HL-60 (cell line): ENCODE data around the gene IL18BP.

ENCODE experiments used
- DNase-seq, 2 experiments: peaks; one replicate each; pipeline ENCODE4 v3.0.0-alpha.2; 2010 to 2020; ENCODE audit warnings: low read depth in 1 of 2, low spot score in 1 of 2
- H3K27ac ChIP-seq: fragments of 250-450 bp; sonication (Bioruptor Pico); replicated peaks from 2 replicates; pipeline ENCODE4 v1.5.1; 2020; ENCODE audit warnings: mild to moderate bottlenecking, moderate library complexity
- H3K27me3 ChIP-seq: fragments of 250-450 bp; sonication (Bioruptor Pico); 2 replicates; pipeline ENCODE4 v1.5.1; 2021; ENCODE audit warnings: mild to moderate bottlenecking, moderate library complexity; ENCODE audit not compliant: insufficient read depth, poor library complexity, severe bottlenecking
- H3K4me3 ChIP-seq: replicated peaks from 2 replicates; pipeline ENCODE4 v1.5.1; 2011; ENCODE audit warnings: mild to moderate bottlenecking, control low read depth, low read length; ENCODE audit not compliant: insufficient read depth
- GABPA ChIP-seq: IDR thresholded peaks from 2 replicates; pipeline ENCODE4 v1.6.1; 2012; ENCODE audit warnings: low read depth
- POLR2AphosphoS5 ChIP-seq: IDR thresholded peaks from 2 replicates; pipeline ENCODE4 v1.6.1; 2012; ENCODE audit warnings: low read depth
- SPI1 ChIP-seq: IDR thresholded peaks from 2 replicates; pipeline ENCODE4 v1.6.1; 2012; ENCODE audit warnings: low read depth, mild to moderate bottlenecking, borderline replicate concordance
- TF ChIP-seq, protein P1 (sequence below): IDR thresholded peaks from one replicate; pipeline ENCODE4 v1.5.1; 2011; ENCODE audit warnings: low read length, control low read depth, inconsistent platforms; ENCODE audit not compliant: insufficient read depth
- TF ChIP-seq, protein P2 (sequence below): IDR thresholded peaks from 2 replicates; pipeline ENCODE4 v1.6.1; 2012; ENCODE audit warnings: low read depth; ENCODE audit not compliant: insufficient replicate concordance

The IL18BP gene

DNA sequence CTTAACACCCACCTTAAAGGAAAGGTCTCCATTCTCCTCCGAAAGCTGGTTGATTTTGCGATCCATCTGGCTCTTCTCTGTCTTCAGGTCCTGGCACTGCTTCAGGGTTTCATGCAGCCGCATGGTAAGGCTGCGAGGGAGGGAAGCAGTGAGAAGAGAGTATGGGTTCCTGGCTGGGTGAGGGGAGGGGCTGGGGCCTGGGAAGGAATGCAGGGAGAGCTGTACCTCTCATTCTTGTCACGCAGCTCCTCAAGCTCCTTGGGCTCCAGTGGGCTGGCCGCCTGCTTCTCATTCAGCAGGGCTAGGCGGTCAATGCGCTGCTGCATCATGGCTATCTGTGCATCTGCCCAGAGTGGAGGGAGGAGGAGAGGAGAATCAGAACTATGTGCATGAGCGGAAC lies 19.5 kb downstream of the IL18BP start:
- H3K27me3 ChIP-seq, result no peaks in the 10 kb centered on the region
- no peak overlapping the region for H3K27ac ChIP-seq
- DNase-seq, result no peak
- TF ChIP-seq, protein P1, sequence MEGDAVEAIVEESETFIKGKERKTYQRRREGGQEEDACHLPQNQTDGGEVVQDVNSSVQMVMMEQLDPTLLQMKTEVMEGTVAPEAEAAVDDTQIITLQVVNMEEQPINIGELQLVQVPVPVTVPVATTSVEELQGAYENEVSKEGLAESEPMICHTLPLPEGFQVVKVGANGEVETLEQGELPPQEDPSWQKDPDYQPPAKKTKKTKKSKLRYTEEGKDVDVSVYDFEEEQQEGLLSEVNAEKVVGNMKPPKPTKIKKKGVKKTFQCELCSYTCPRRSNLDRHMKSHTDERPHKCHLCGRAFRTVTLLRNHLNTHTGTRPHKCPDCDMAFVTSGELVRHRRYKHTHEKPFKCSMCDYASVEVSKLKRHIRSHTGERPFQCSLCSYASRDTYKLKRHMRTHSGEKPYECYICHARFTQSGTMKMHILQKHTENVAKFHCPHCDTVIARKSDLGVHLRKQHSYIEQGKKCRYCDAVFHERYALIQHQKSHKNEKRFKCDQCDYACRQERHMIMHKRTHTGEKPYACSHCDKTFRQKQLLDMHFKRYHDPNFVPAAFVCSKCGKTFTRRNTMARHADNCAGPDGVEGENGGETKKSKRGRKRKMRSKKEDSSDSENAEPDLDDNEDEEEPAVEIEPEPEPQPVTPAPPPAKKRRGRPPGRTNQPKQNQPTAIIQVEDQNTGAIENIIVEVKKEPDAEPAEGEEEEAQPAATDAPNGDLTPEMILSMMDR, result no peak
- no peak for TF ChIP-seq GABPA
- TF ChIP-seq, protein P2, sequence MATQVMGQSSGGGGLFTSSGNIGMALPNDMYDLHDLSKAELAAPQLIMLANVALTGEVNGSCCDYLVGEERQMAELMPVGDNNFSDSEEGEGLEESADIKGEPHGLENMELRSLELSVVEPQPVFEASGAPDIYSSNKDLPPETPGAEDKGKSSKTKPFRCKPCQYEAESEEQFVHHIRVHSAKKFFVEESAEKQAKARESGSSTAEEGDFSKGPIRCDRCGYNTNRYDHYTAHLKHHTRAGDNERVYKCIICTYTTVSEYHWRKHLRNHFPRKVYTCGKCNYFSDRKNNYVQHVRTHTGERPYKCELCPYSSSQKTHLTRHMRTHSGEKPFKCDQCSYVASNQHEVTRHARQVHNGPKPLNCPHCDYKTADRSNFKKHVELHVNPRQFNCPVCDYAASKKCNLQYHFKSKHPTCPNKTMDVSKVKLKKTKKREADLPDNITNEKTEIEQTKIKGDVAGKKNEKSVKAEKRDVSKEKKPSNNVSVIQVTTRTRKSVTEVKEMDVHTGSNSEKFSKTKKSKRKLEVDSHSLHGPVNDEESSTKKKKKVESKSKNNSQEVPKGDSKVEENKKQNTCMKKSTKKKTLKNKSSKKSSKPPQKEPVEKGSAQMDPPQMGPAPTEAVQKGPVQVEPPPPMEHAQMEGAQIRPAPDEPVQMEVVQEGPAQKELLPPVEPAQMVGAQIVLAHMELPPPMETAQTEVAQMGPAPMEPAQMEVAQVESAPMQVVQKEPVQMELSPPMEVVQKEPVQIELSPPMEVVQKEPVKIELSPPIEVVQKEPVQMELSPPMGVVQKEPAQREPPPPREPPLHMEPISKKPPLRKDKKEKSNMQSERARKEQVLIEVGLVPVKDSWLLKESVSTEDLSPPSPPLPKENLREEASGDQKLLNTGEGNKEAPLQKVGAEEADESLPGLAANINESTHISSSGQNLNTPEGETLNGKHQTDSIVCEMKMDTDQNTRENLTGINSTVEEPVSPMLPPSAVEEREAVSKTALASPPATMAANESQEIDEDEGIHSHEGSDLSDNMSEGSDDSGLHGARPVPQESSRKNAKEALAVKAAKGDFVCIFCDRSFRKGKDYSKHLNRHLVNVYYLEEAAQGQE, result no peak
- TF ChIP-seq POLR2AphosphoS5, result no peak
- TF ChIP-seq SPI1, result no peak
- no peak overlapping the region for H3K4me3 ChIP-seq

GRCh38 chr11:72023335-72023734 lies 24.6 kb downstream of the IL18BP start:
- TF ChIP-seq, protein P2, result no peak
- TF ChIP-seq SPI1, result no peak
- no peak overlapping the region for H3K4me3 ChIP-seq
- H3K27me3 ChIP-seq, result no peaks in the 10 kb centered on the region
- DNase-seq, result no peak
- H3K27ac ChIP-seq, result no peak overlapping the region

GRCh38 chr11:72024069-72024754 lies 25.5 kb downstream of the IL18BP start:
- Histone ChIP-seq H3K27me3 (no peaks in the 10 kb centered on the region), H3K4me3 (no peak overlapping the region), H3K27ac (no peak overlapping the region)
- DNase-seq, result no peak
- TF ChIP-seq POLR2AphosphoS5, result no peak
- no peak for TF ChIP-seq GABPA
- TF ChIP-seq, protein P1, result no peak
- TF ChIP-seq, protein P2, result no peak
- no peak for TF ChIP-seq SPI1
